ENCODE data around the gene TXNIP.

Gene TXNIP

DNA sequence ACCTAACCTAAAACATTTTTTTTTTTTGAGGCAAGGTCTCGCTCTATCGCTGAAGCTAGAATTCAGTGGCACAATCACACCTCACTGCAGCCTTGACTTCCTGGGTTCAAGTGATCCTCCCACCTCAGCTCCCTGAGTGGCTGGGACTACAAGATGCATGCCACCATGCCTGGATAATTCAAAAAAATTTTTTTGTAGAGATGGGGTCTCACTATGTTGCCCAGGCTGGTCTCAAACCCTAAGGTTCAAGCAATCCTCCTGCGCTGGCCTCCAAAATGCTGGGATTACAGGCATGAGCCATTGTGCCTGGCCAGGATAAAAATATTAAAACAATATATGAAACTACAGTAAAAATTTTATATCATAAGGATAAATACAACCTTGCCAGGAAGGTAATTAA lies 43.5 kb downstream of the TXNIP start:
- no peak for DNase-seq (ENCODE audit: extremely low read depth, low read depth)
- TF ChIP-seq, protein P1, sequence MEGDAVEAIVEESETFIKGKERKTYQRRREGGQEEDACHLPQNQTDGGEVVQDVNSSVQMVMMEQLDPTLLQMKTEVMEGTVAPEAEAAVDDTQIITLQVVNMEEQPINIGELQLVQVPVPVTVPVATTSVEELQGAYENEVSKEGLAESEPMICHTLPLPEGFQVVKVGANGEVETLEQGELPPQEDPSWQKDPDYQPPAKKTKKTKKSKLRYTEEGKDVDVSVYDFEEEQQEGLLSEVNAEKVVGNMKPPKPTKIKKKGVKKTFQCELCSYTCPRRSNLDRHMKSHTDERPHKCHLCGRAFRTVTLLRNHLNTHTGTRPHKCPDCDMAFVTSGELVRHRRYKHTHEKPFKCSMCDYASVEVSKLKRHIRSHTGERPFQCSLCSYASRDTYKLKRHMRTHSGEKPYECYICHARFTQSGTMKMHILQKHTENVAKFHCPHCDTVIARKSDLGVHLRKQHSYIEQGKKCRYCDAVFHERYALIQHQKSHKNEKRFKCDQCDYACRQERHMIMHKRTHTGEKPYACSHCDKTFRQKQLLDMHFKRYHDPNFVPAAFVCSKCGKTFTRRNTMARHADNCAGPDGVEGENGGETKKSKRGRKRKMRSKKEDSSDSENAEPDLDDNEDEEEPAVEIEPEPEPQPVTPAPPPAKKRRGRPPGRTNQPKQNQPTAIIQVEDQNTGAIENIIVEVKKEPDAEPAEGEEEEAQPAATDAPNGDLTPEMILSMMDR (IDR thresholded peaks at IDR 0.05; ENCODE audit: low read depth, low read length, missing control alignments) = no peak
- H3K4me3 ChIP-seq (replicated peaks; ENCODE audit: low read depth, low read length) = no peak overlapping the region

DNA sequence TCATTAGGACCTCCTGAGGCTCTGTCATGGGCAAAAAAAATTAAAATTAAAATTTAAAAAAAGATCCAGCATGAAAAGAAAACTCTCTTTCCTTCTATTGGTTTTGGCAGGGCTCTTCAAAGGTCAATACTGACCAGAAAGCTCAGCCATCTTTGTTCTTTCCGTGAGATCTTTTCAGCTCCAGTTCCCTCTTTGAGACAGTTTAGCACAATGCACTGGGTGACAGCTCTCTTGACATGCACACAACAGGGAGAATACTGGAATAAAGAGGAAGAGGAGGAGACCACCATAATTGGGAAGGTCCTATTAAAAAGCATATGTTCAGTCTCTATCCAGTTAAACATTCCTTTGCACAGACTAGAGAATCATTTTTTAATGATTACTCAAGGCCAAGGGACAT lies 44.9 kb downstream of the TXNIP start:
- H3K4me3 ChIP-seq (replicated peaks; ENCODE audit: low read depth, low read length) = no peak overlapping the region
- DNase-seq (ENCODE audit: extremely low read depth, low read depth) = no peak
- TF ChIP-seq, protein P1 (IDR thresholded peaks at IDR 0.05; ENCODE audit: low read depth, low read length, missing control alignments) = no peak

DNA sequence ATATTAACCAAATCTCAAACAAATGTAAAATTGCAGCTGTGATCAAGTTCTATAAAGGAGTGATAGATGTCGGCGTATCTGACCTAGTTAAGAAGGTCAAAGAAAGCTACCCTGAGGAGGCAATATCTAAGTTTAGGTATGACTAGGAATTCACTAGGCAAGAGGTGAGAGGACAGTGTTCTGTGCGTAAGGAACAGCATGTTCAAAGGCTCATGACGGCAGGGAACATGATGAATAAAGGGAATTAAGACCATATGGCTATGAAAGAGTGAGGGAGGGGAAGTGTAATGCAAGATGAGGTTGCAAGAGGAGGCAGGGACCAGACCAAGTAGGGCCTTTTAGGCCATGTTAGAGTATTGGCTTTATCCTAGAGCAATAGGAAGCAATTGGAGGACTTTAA lies 47.2 kb downstream of the TXNIP start:
- no peak overlapping the region for H3K4me3 ChIP-seq (replicated peaks; ENCODE audit: low read depth, low read length)
- TF ChIP-seq, protein P1 (IDR thresholded peaks at IDR 0.05; ENCODE audit: low read depth, low read length, missing control alignments) = no peak
- no peak for DNase-seq (ENCODE audit: extremely low read depth, low read depth)

DNA sequence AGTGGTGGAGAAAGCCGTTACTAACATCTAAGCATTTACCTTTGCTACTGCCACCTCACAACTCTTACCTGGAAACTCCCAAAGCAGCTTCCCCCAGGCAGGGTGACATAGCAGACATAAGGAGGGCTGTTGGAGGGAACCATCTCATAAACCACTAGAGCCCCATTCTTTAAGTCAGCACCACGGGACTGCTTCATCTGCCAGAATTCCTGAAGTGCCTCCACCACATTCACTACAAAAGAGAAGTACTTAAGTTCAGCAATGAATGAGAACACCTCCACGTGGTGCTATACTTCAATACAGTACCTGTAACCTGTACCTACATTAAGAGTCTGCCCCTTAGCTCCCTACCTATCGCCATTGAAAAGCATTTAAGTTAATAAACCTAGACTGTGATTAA lies 48.8 kb downstream of the TXNIP start:
- H3K4me3 ChIP-seq (replicated peaks; ENCODE audit: low read depth, low read length) = no peak overlapping the region
- DNase-seq (ENCODE audit: extremely low read depth, low read depth) = no peak
- TF ChIP-seq, protein P1 (IDR thresholded peaks at IDR 0.05; ENCODE audit: low read depth, low read length, missing control alignments) = no peak

DNA sequence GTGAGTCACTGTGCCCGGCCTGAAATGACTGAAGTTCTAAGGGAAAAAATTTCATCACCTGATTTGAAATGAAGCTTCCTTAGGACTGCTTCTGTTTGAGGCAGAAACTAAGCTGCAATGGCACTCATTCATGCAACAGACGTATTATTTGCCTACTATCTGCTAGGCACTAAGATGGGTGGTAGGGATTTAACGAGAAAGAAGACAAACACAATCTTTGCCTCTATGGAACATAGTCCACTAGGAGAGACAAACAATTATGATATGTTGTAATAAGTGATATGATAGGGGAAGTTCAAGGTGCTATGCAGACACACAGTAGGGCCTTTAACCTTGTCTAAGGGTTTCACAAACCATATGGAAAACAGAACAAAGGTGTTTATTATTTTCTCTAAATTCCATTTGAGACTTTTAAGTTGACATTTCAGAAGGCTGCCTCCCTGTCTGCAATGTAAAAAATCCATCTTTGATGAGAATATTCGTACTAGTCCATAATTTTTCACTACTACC lies 49.8 kb downstream of the TXNIP start:
- TF ChIP-seq, protein P1 (IDR thresholded peaks at IDR 0.05; ENCODE audit: low read depth, low read length, missing control alignments) = no peak
- DNase-seq (ENCODE audit: extremely low read depth, low read depth) = no peak
- H3K4me3 ChIP-seq (replicated peaks; ENCODE audit: low read depth, low read length) = no peak overlapping the region

DNA sequence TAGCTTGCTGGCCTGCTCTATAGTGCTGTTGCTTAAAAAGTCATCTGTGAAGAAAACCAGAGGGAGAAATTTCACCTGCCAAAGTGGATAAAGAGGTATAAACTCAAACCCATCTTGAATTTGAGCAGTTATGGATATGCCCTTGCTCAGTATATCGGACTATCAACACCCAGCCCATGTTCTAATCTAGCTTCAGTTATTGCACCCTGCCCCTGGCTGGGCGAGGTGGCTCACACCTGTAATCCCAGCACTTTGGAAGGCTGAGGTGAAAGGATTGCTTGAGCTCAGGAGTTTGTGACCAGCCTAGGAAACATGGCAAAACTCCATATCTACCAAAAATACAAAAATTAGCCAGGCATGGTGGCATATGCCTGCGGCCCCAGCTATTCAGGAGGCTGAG lies 51.8 kb downstream of the TXNIP start:
- no peak overlapping the region for H3K4me3 ChIP-seq (replicated peaks; ENCODE audit: low read depth, low read length)
- TF ChIP-seq, protein P1 (IDR thresholded peaks at IDR 0.05; ENCODE audit: low read depth, low read length, missing control alignments) = no peak
- DNase-seq (ENCODE audit: extremely low read depth, low read depth) = no peak

DNA sequence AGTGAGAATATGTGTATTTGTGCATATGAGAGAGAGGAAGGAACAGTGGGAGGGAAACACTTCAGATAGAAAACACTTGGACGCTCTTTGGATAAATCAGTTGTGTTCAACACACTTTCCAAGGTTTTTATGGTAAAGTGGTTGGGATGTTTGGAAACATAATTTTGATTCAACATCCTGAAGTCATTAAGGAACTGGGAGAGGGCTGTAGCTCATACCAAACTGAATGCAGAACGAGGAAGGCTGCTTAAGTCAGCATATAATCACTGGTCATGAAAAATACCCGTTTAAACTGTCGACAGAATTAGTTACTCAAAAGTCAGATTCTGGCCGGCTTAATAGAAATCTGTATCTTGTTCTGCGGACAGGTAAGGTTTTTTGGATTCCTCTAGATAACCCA lies 53.5 kb downstream of the TXNIP start:
- no peak for DNase-seq (ENCODE audit: extremely low read depth, low read depth)
- H3K4me3 ChIP-seq (replicated peaks; ENCODE audit: low read depth, low read length) = no peak overlapping the region
- TF ChIP-seq, protein P1 (IDR thresholded peaks at IDR 0.05; ENCODE audit: low read depth, low read length, missing control alignments) = no peak

All from HFF-Myc (cell line).